Esophagus squamous epithelium (tissue), 5 donors: ENCODE measurements around the gene MARVELD1. TPM values are rescaled to one million over a fixed set of nuclear protein-coding genes. Genes with fewer than 3 reads are reported as not detected.

Experiments used
- DNase-seq: peaks from one replicate; lab custom pipeline; 2025; lab: John Stamatoyannopoulos, UW
- H3K27ac ChIP-seq, 4 donors: fragments of 200-600 bp; sonication (generic); one replicate each; pipeline ENCODE4 v1.5.1; 2016 to 2019; ENCODE audit warnings: mild to moderate bottlenecking in 1 of 4
- H3K27me3 ChIP-seq, 4 donors: fragments of 200-600 bp; sonication (generic); 1 replicate in 3 of 4; 2 replicates in 1 of 4; pipeline versions ENCODE4 v1.5.1 to v1.6.0; 2017 to 2021; ENCODE audit warnings: antibody characterized with exemption in 1 of 4
- H3K36me3 ChIP-seq, 3 donors: fragments of 200-600 bp; sonication (generic); one replicate each; pipeline ENCODE4 v1.5.1; 2016 to 2019
- H3K4me1 ChIP-seq, 3 donors: fragments of 200-600 bp; sonication (generic); one replicate each; pipeline ENCODE4 v1.5.1; 2017 to 2019
- H3K4me3 ChIP-seq, 4 donors: fragments of 200-600 bp; sonication (generic); 1 replicate in 3 of 4; 2 replicates in 1 of 4; pipeline ENCODE4 v1.5.1; 2016 to 2019; ENCODE audit warnings: mild to moderate bottlenecking in 2 of 4, moderate library complexity in 1 of 4
- H3K9me3 ChIP-seq, 3 donors: fragments of 200-600 bp; sonication (generic); one replicate each; pipeline ENCODE4 v1.5.1; 2016 to 2019
- CTCF ChIP-seq, 6 experiments: fragments of 450-650 bp in 4 of 6; fragments of 200-600 bp in 2 of 6; sonication (generic) in 2 of 6; IDR thresholded peaks; one replicate each; pipeline ENCODE4 v1.5.1; 2016 to 2019; ENCODE audit warnings: antibody characterized with exemption in 6 of 6, mild to moderate bottlenecking in 4 of 6, moderate library complexity in 4 of 6
- POLR2A ChIP-seq, 4 donors: fragments of 450-650 bp; IDR thresholded peaks; one replicate each; pipeline ENCODE4 v1.6.1; 2017; ENCODE audit warnings: antibody characterized with exemption in 4 of 4, mild to moderate bottlenecking in 4 of 4, moderate library complexity in 3 of 4
- WGBS, 2 donors: methylation state at CpG; one replicate each; pipeline ENCODE4 v1.1.5; 2018; 5-methylcytosine and 5-hydroxymethylcytosine counted together
- intact Hi-C: fragments of 100-400 bp; cut with DNase I; formaldehyde crosslinking; loops from one replicate; pipeline ENCODE4 v1.15.0; 2022
- total RNA-seq, 4 donors: library from RNA; depleted of rRNA; stranded (reverse); fragments of >200 nt; gene quantifications; one replicate each; pipeline ENCODE4 v1.1.0, GENCODE V29; 2016
- donor health status: DM: yes; HTN: yes; CAD: no.

MARVELD1 gene
- total RNA-seq, 4 donors from 2014 or later: 4.0 to 20.5 (median 12.3) TPM

- 47% methylated on average over 2 of the region's 2 CpGs; no CpG with 5 or more reads in 1 of the 2 donors for WGBS, 2 donors
These were observed 28.1 kb upstream of the MARVELD1 start for GRCh38 chr10:97685395-97685958.

GRCh38 chr10:97686301-97686961 is 27.1 kb upstream of the MARVELD1 start:
- intact Hi-C loops: no loop called here
- TF ChIP-seq POLR2A (IDR thresholded peaks at IDR 0.05) (no peak), CTCF (IDR thresholded peaks at IDR 0.05) (no peak)
- no peaks in the 10 kb centered on the region for H3K27me3 ChIP-seq
- H3K27ac ChIP-seq: peak overlapping the region; percentile 88 to 97 (median 94)
- H3K9me3 ChIP-seq: no peaks in the 10 kb centered on the region
- H3K4me1 ChIP-seq: peaks cover 45 to 87% (median 62%) of the 10 kb centered on the region in 3 donors
- no peak for DNase-seq
- H3K36me3 ChIP-seq: no peaks in the 10 kb centered on the region
- WGBS, 2 donors: 8 to 29% methylated on average over 4 to 5 of the region's 14 CpGs
- peak overlapping the region; percentile 55 to 86 (median 70) for H3K4me3 ChIP-seq

More at GRCh38 chr10:97685395-97685958, 28.1 kb upstream of the MARVELD1 start:
- no peaks in the 10 kb centered on the region for H3K9me3 ChIP-seq
- no peaks in the 10 kb centered on the region for H3K27me3 ChIP-seq
- TF ChIP-seq CTCF (IDR thresholded peaks at IDR 0.05): peak in 4 of 6 experiments; percentile 24 to 48 (median 36)
- TF ChIP-seq POLR2A (IDR thresholded peaks at IDR 0.05): no peak
- intact Hi-C loops: no loop called here
- DNase-seq: no peak
- peak overlapping the region; percentile 55 to 86 (median 70) for H3K4me3 ChIP-seq
- peak overlapping the region; percentile 88 to 97 (median 94) for H3K27ac ChIP-seq
- peaks cover 45 to 81% (median 60%) of the 10 kb centered on the region in 3 donors for H3K4me1 ChIP-seq
- no peaks in the 10 kb centered on the region for H3K36me3 ChIP-seq

- intact Hi-C loops: no loop called here
- DNase-seq: peak; percentile 73
- H3K4me1 ChIP-seq: peaks cover 43 to 82% (median 60%) of the 10 kb centered on the region in 3 donors
- H3K27ac ChIP-seq: peak within 1 kb of the TSS; percentile 88 to 97 (median 94)
- no peaks in the 10 kb centered on the region for H3K36me3 ChIP-seq
- WGBS, 2 donors: 1% methylated on average over 14 to 17 of the region's 78 CpGs
- no peaks in the 10 kb centered on the region for H3K27me3 ChIP-seq
- H3K9me3 ChIP-seq: no peaks in the 10 kb centered on the region
- peak within 1 kb of the TSS; percentile 55 to 86 (median 70) for H3K4me3 ChIP-seq
- TF ChIP-seq CTCF (IDR thresholded peaks at IDR 0.05) (peak in 1 of 6 experiments; percentile 19), POLR2A (IDR thresholded peaks at IDR 0.05) (peak in 3 of 4 donors; percentile 96 to 98 (median 98))
These were observed 26.4 kb upstream of the MARVELD1 start, which contains the start of gene AVPI1 for GRCh38 chr10:97686962-97687784. Gene AVPI1, minus strand, starts transcription at chr10:97687241. Its CDS starts 7,336 bp downstream, at chr10:97679905.

GRCh38 chr10:97687785-97688781 is 25.4 kb upstream of the MARVELD1 start:
- DNase-seq: no peak
- Histone ChIP-seq H3K27ac (peak overlapping the region; percentile 88 to 97 (median 94)), H3K9me3 (no peaks in the 10 kb centered on the region), H3K4me3 (peak overlapping the region; percentile 55 to 86 (median 70)), H3K36me3 (no peaks in the 10 kb centered on the region), H3K4me1 (peaks cover 42 to 73% (median 52%) of the 10 kb centered on the region in 3 donors), H3K27me3 (no peaks in the 10 kb centered on the region)
- no peak for TF ChIP-seq CTCF (IDR thresholded peaks at IDR 0.05)
- TF ChIP-seq POLR2A (IDR thresholded peaks at IDR 0.05): no peak
- intact Hi-C loops: no loop called here
- 52 to 56% methylated on average over 12 to 14 of the region's 14 CpGs for WGBS, 2 donors
